ENCODE data around the gene EDRF1. TPM values are rescaled to one million over a fixed set of nuclear protein-coding genes. Genes with fewer than 3 reads are reported as not detected.

Gene EDRF1
- total RNA-seq, 1 experiment from 2014 or later = 32.9 TPM

DNA sequence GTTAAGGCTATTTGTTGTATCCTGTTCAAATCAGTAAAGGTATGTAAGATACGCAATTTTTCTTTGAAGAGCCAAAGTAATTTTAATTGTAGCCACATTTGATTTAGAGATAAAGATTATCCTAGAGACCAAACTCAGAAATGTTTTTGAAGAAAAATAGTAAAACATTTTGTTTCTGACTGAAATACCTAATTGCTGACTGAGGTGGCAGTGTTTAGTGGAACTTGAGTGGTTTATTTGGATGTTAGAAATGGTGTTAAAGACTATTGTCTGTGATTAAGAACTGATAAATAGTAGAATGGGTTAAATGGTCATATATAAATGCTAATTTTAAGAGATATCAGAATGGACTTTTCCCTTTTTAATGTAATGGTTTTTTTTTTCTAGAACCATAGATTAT is 15.3 kb downstream of the EDRF1 start:
- Mint-ChIP-seq H3K27ac (no peak overlapping the region), H3K27me3 (ENCODE audit: low read depth) (no peaks in the 10 kb centered on the region), H3K36me3 (peaks cover 84% of the 10 kb centered on the region), H3K4me3 (no peak overlapping the region), H3K4me1 (no peaks in the 10 kb centered on the region), H3K9me3 (no peaks in the 10 kb centered on the region)
- POLR2A ChIA-PET = no interaction called here
- TF ChIP-seq ATF1 (CRISPR knock-in tag; IDR thresholded peaks at IDR 0.05) = no peak
- no peak for TF ChIP-seq ZNF263 (CRISPR knock-in tag; IDR thresholded peaks at IDR 0.05; ENCODE audit: low read depth)
- no peak for TF ChIP-seq SMAD3 (CRISPR knock-in tag; IDR thresholded peaks at IDR 0.05; ENCODE audit: borderline replicate concordance)
- TF ChIP-seq, protein P1, sequence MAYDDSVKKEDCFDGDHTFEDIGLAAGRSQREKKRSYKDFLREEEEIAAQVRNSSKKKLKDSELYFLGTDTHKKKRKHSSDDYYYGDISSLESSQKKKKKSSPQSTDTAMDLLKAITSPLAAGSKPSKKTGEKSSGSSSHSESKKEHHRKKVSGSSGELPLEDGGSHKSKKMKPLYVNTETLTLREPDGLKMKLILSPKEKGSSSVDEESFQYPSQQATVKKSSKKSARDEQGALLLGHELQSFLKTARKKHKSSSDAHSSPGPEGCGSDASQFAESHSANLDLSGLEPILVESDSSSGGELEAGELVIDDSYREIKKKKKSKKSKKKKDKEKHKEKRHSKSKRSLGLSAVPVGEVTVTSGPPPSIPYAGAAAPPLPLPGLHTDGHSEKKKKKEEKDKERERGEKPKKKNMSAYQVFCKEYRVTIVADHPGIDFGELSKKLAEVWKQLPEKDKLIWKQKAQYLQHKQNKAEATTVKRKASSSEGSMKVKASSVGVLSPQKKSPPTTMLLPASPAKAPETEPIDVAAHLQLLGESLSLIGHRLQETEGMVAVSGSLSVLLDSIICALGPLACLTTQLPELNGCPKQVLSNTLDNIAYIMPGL (CRISPR knock-in tag; IDR thresholded peaks at IDR 0.05) = no peak
- TF ChIP-seq, protein P2, sequence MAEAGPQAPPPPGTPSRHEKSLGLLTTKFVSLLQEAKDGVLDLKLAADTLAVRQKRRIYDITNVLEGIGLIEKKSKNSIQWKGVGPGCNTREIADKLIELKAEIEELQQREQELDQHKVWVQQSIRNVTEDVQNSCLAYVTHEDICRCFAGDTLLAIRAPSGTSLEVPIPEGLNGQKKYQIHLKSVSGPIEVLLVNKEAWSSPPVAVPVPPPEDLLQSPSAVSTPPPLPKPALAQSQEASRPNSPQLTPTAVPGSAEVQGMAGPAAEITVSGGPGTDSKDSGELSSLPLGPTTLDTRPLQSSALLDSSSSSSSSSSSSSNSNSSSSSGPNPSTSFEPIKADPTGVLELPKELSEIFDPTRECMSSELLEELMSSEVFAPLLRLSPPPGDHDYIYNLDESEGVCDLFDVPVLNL (CRISPR knock-in tag; IDR thresholded peaks at IDR 0.05; ENCODE audit: borderline replicate concordance, low read depth) = no peak
- no peak for TF ChIP-seq NFATC4 (CRISPR knock-in tag; IDR thresholded peaks at IDR 0.05)
- TF ChIP-seq, protein P3, sequence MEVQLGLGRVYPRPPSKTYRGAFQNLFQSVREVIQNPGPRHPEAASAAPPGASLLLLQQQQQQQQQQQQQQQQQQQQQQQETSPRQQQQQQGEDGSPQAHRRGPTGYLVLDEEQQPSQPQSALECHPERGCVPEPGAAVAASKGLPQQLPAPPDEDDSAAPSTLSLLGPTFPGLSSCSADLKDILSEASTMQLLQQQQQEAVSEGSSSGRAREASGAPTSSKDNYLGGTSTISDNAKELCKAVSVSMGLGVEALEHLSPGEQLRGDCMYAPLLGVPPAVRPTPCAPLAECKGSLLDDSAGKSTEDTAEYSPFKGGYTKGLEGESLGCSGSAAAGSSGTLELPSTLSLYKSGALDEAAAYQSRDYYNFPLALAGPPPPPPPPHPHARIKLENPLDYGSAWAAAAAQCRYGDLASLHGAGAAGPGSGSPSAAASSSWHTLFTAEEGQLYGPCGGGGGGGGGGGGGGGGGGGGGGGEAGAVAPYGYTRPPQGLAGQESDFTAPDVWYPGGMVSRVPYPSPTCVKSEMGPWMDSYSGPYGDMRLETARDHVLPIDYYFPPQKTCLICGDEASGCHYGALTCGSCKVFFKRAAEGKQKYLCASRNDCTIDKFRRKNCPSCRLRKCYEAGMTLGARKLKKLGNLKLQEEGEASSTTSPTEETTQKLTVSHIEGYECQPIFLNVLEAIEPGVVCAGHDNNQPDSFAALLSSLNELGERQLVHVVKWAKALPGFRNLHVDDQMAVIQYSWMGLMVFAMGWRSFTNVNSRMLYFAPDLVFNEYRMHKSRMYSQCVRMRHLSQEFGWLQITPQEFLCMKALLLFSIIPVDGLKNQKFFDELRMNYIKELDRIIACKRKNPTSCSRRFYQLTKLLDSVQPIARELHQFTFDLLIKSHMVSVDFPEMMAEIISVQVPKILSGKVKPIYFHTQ (CRISPR knock-in tag; IDR thresholded peaks at IDR 0.05) = no peak
- TF ChIP-seq, protein P4, sequence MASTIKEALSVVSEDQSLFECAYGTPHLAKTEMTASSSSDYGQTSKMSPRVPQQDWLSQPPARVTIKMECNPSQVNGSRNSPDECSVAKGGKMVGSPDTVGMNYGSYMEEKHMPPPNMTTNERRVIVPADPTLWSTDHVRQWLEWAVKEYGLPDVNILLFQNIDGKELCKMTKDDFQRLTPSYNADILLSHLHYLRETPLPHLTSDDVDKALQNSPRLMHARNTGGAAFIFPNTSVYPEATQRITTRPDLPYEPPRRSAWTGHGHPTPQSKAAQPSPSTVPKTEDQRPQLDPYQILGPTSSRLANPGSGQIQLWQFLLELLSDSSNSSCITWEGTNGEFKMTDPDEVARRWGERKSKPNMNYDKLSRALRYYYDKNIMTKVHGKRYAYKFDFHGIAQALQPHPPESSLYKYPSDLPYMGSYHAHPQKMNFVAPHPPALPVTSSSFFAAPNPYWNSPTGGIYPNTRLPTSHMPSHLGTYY (CRISPR knock-in tag; IDR thresholded peaks at IDR 0.05) = no peak
- no peak for TF ChIP-seq FOXP1 (CRISPR knock-in tag; IDR thresholded peaks at IDR 0.05; ENCODE audit: borderline replicate concordance)
- TF ChIP-seq NR2C2 (CRISPR knock-in tag; IDR thresholded peaks at IDR 0.05) = no peak
- TF ChIP-seq, protein P5, sequence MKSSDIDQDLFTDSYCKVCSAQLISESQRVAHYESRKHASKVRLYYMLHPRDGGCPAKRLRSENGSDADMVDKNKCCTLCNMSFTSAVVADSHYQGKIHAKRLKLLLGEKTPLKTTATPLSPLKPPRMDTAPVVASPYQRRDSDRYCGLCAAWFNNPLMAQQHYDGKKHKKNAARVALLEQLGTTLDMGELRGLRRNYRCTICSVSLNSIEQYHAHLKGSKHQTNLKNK (CRISPR knock-in tag; IDR thresholded peaks at IDR 0.05) = no peak
- TF ChIP-seq, protein P6, sequence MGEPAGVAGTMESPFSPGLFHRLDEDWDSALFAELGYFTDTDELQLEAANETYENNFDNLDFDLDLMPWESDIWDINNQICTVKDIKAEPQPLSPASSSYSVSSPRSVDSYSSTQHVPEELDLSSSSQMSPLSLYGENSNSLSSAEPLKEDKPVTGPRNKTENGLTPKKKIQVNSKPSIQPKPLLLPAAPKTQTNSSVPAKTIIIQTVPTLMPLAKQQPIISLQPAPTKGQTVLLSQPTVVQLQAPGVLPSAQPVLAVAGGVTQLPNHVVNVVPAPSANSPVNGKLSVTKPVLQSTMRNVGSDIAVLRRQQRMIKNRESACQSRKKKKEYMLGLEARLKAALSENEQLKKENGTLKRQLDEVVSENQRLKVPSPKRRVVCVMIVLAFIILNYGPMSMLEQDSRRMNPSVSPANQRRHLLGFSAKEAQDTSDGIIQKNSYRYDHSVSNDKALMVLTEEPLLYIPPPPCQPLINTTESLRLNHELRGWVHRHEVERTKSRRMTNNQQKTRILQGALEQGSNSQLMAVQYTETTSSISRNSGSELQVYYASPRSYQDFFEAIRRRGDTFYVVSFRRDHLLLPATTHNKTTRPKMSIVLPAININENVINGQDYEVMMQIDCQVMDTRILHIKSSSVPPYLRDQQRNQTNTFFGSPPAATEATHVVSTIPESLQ (CRISPR knock-in tag; IDR thresholded peaks at IDR 0.05) = no peak
- ATAC-seq (no peak), DNase-seq (ENCODE audit: low spot score) (no peak)
- CTCF ChIA-PET = no interaction called here

DNA sequence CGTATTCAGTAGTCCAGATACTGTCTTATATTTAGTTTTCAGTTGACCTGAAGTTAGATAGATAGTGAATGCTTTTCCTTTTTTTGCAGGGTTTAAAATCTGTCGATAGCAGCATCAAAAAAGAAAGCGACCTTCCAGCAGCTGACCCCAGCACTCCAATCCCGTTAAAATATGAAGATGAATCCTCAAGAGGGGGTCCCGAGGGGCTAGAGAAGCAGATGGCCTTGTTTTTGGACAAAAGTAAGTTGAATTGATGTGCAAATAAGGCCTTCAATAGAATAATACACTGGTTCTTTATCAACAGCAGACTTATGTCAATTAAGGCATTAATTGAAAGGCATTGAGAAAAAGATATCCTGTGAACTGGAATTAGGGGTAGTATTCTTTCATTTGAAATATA is 18.7 kb downstream of the EDRF1 start:
- ATAC-seq = no peak
- Mint-ChIP-seq H3K27me3 (ENCODE audit: low read depth) (no peaks in the 10 kb centered on the region), H3K27ac (no peak overlapping the region), H3K36me3 (peaks cover 87% of the 10 kb centered on the region), H3K4me3 (no peak overlapping the region), H3K4me1 (no peaks in the 10 kb centered on the region), H3K9me3 (no peaks in the 10 kb centered on the region)
- ChIA-PET CTCF (no interaction called here), POLR2A (no interaction called here)
- DNase-seq (ENCODE audit: low spot score) = no peak
- TF ChIP-seq GRHL2 (CRISPR knock-in tag; IDR thresholded peaks at IDR 0.05; ENCODE audit: insufficient replicate concordance, severe bottlenecking) = no peak
- TF ChIP-seq NFATC4 (CRISPR knock-in tag; IDR thresholded peaks at IDR 0.05) = no peak
- no peak for TF ChIP-seq PRRX2 (CRISPR knock-in tag; IDR thresholded peaks at IDR 0.05)
- TF ChIP-seq SP1 (CRISPR knock-in tag; conservative IDR thresholded peaks at IDR 0.05) = no peak
- TF ChIP-seq NFE2L1 (CRISPR knock-in tag; IDR thresholded peaks at IDR 0.05) = no peak
- no peak for TF ChIP-seq RORB (CRISPR knock-in tag; IDR thresholded peaks at IDR 0.05)
- no peak for TF ChIP-seq CREB1 (CRISPR knock-in tag; IDR thresholded peaks at IDR 0.05)
- TF ChIP-seq, protein P7, sequence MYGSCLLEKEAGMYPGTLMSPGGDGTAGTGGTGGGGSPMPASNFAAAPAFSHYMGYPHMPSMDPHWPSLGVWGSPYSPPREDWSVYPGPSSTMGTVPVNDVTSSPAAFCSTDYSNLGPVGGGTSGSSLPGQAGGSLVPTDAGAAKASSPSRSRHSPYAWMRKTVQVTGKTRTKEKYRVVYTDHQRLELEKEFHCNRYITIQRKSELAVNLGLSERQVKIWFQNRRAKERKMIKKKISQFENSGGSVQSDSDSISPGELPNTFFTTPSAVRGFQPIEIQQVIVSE (CRISPR knock-in tag; IDR thresholded peaks at IDR 0.05; ENCODE audit: borderline replicate concordance) = no peak
- TF ChIP-seq, protein P8, sequence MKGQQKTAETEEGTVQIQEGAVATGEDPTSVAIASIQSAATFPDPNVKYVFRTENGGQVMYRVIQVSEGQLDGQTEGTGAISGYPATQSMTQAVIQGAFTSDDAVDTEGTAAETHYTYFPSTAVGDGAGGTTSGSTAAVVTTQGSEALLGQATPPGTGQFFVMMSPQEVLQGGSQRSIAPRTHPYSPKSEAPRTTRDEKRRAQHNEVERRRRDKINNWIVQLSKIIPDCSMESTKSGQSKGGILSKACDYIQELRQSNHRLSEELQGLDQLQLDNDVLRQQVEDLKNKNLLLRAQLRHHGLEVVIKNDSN (CRISPR knock-in tag; IDR thresholded peaks at IDR 0.05) = no peak
- no peak for TF ChIP-seq ATF1 (CRISPR knock-in tag; IDR thresholded peaks at IDR 0.05)
- TF ChIP-seq RELA (CRISPR knock-in tag; IDR thresholded peaks at IDR 0.05; ENCODE audit: borderline replicate concordance) = no peak
- no peak for TF ChIP-seq ZNF423 (CRISPR knock-in tag; IDR thresholded peaks at IDR 0.05)
